GM21390 (cell line): Measurements from ENCODE around the gene GINS2.

ENCODE experiments used
- ATAC-seq: cut with Tn5 transposase; IDR thresholded peaks from one replicate; pipeline ENCODE4 v1.9.1; 2021; ENCODE audit not compliant: unreplicated experiment

Gene GINS2

GRCh38 chr16:85655216-85656129 lies 33.3 kb downstream of the GINS2 start:
- ATAC-seq, result no peak

- ATAC-seq, result no peak
Measured at GRCh38 chr16:85654251-85655095, 34.3 kb downstream of the GINS2 start.

- no peak for ATAC-seq
Measured at GRCh38 chr16:85653290-85653891, 35.4 kb downstream of the GINS2 start.

- no peak for ATAC-seq
Measured at GRCh38 chr16:85652431-85653221, 36.1 kb downstream of the GINS2 start.

GRCh38 chr16:85651629-85652430 lies 36.9 kb downstream of the GINS2 start:
- ATAC-seq, result no peak

- no peak for ATAC-seq
Measured at GRCh38 chr16:85650844-85651628, 37.7 kb downstream of the GINS2 start.

- ATAC-seq, result no peak
Measured at GRCh38 chr16:85650135-85650843, 38.5 kb downstream of the GINS2 start.

GRCh38 chr16:85649411-85650134 lies 39.2 kb downstream of the GINS2 start:
- no peak for ATAC-seq

GRCh38 chr16:85648805-85649204 lies 39.9 kb downstream of the GINS2 start:
- no peak for ATAC-seq

- no peak for ATAC-seq
Measured at GRCh38 chr16:85648070-85648714, 40.6 kb downstream of the GINS2 start.

- no peak for ATAC-seq
Measured at GRCh38 chr16:85646976-85647375, 41.8 kb downstream of the GINS2 start.

- no peak for ATAC-seq
Measured at GRCh38 chr16:85646358-85646907, 42.3 kb downstream of the GINS2 start.

GRCh38 chr16:85645021-85645589 lies 43.6 kb downstream of the GINS2 start:
- ATAC-seq, result no peak

GRCh38 chr16:85644093-85644712 lies 44.6 kb downstream of the GINS2 start:
- ATAC-seq, result no peak

GRCh38 chr16:85643631-85644030 lies 45.1 kb downstream of the GINS2 start:
- ATAC-seq, result no peak

- no peak for ATAC-seq
Measured at GRCh38 chr16:85642762-85643358, 45.9 kb downstream of the GINS2 start.
